Hindlimb muscle (tissue), 1 donor: ENCODE results near the gene SMARCC1. TPM values are rescaled to one million over a fixed set of nuclear protein-coding genes. Genes with fewer than 3 reads are reported as not detected.

Source experiments
- DNase-seq: peaks from one replicate; pipeline ENCODE4 v3.0.0-alpha.2; 2013
- polyA plus RNA-seq: library from polyadenylated mRNA; unstranded; fragments of 120-200 nt; gene quantifications from one replicate; pipeline ENCODE4 v1.2.1, GENCODE V29; 2013; ENCODE audit not compliant: insufficient read length

Gene SMARCC1
- polyA plus RNA-seq, 1 donor = 62.5 TPM

GRCh38 chr3:47629770-47630169, 151.9 kb downstream of the SMARCC1 start:
- DNase-seq = no peak

- no peak for DNase-seq
These were observed 153.3 kb downstream of the SMARCC1 start for GRCh38 chr3:47628426-47628825.

GRCh38 chr3:47622671-47623461, 158.8 kb downstream of the SMARCC1 start:
- DNase-seq = no peak

GRCh38 chr3:47617086-47618010, 164.3 kb downstream of the SMARCC1 start:
- no peak for DNase-seq

GRCh38 chr3:47614788-47615187, 166.9 kb downstream of the SMARCC1 start:
- no peak for DNase-seq

- no peak for DNase-seq
These were observed 168.0 kb downstream of the SMARCC1 start for GRCh38 chr3:47613722-47614121.

- no peak for DNase-seq
These were observed 168.8 kb downstream of the SMARCC1 start for GRCh38 chr3:47612879-47613278.

GRCh38 chr3:47612178-47612577, 169.5 kb downstream of the SMARCC1 start:
- DNase-seq = no peak

- no peak for DNase-seq
These were observed 170.1 kb downstream of the SMARCC1 start for GRCh38 chr3:47611576-47611975.

GRCh38 chr3:47610583-47610982, 171.1 kb downstream of the SMARCC1 start:
- no peak for DNase-seq

- no peak for DNase-seq
These were observed 174.4 kb downstream of the SMARCC1 start for GRCh38 chr3:47607335-47607734.

GRCh38 chr3:47606165-47606564, 175.5 kb downstream of the SMARCC1 start:
- DNase-seq = no peak

- DNase-seq = no peak
These were observed 176.0 kb downstream of the SMARCC1 start for GRCh38 chr3:47605652-47606051.

GRCh38 chr3:47604145-47604544, 177.5 kb downstream of the SMARCC1 start:
- no peak for DNase-seq

- no peak for DNase-seq
These were observed 178.4 kb downstream of the SMARCC1 start for GRCh38 chr3:47603332-47603731.

GRCh38 chr3:47601281-47601680, 180.4 kb downstream of the SMARCC1 start:
- DNase-seq = peak; percentile 30

GRCh38 chr3:47594792-47595191, 186.9 kb downstream of the SMARCC1 start:
- no peak for DNase-seq

- DNase-seq = no peak
These were observed 189.5 kb downstream of the SMARCC1 start for GRCh38 chr3:47592066-47592795.

- no peak for DNase-seq
These were observed 191.5 kb downstream of the SMARCC1 start for GRCh38 chr3:47590216-47590615.

GRCh38 chr3:47588587-47588986, 193.1 kb downstream of the SMARCC1 start:
- no peak for DNase-seq

- DNase-seq = no peak
These were observed 193.6 kb downstream of the SMARCC1 start for GRCh38 chr3:47588053-47588452.

- DNase-seq = no peak
These were observed 194.9 kb downstream of the SMARCC1 start for GRCh38 chr3:47586746-47587145.
